Loucy (cell line): ENCODE results near the gene NTHL1.

Source experiments
- CTCF ChIP-seq: fragments of 200-600 bp; sonication (generic); conservative IDR thresholded peaks from 2 replicates; pipeline ENCODE4 v1.5.1; 2014; ENCODE audit warnings: mild to moderate bottlenecking, antibody characterized with exemption, low read length
- EZH2phosphoT487 ChIP-seq: fragments of 200-600 bp; IDR thresholded peaks from 2 replicates; pipeline ENCODE4 v1.6.1; 2018; ENCODE audit warnings: antibody characterized with exemption, mild to moderate bottlenecking, moderate library complexity, borderline replicate concordance

- TF ChIP-seq CTCF, result no peak
- no peak for TF ChIP-seq EZH2phosphoT487
Measured at GRCh38 chr16:2089706-2090480, 42.3 kb upstream of the NTHL1 start.
